Hepatocyte (in vitro differentiated cells): ENCODE measurements around the gene RAI1. TPM values are rescaled to one million over a fixed set of nuclear protein-coding genes. Genes with fewer than 3 reads are reported as not detected.

Experiments
- DNase-seq: peaks from one replicate; pipeline ENCODE4 v3.0.0-alpha.2; 2016; ENCODE audit warnings: low spot score
- H2AFZ ChIP-seq: fragments of 200-600 bp; sonication (generic); 2 replicates; pipeline ENCODE4 v1.6.0; 2016; ENCODE audit warnings: antibody characterized with exemption, mild to moderate bottlenecking
- H3K27ac ChIP-seq: fragments of 200-600 bp; sonication (generic); 2 replicates; pipeline ENCODE4 v1.5.1; 2016; ENCODE audit warnings: mild to moderate bottlenecking
- H3K27me3 ChIP-seq: fragments of 200-600 bp; sonication (generic); 2 replicates; pipeline ENCODE4 v1.6.1; 2016
- H3K36me3 ChIP-seq: fragments of 200-600 bp; sonication (generic); replicated peaks from 2 replicates; pipeline ENCODE4 v1.5.1; 2016; ENCODE audit warnings: low read depth; ENCODE audit not compliant: insufficient read depth
- H3K4me1 ChIP-seq: fragments of 200-600 bp; sonication (generic); 2 replicates; pipeline ENCODE4 v1.5.1; 2016; ENCODE audit warnings: mild to moderate bottlenecking, moderate library complexity; ENCODE audit not compliant: insufficient read depth
- H3K4me2 ChIP-seq: fragments of 200-600 bp; sonication (generic); 2 replicates; pipeline ENCODE4 v1.6.0; 2016
- H3K4me3 ChIP-seq: fragments of 200-600 bp; sonication (generic); 2 replicates; pipeline ENCODE4 v1.5.1; 2016; ENCODE audit warnings: mild to moderate bottlenecking
- H3K79me2 ChIP-seq: fragments of 200-600 bp; sonication (generic); 2 replicates; pipeline ENCODE4 v1.6.0; 2017; ENCODE audit warnings: mild to moderate bottlenecking
- H3K9me2 ChIP-seq: fragments of 200-600 bp; sonication (generic); replicated peaks from 2 replicates; pipeline ENCODE4 v1.6.0; 2017; ENCODE audit warnings: mild to moderate bottlenecking; ENCODE audit not compliant: insufficient read depth
- H3K9me3 ChIP-seq: fragments of 200-600 bp; sonication (generic); 2 replicates; pipeline ENCODE4 v1.5.1; 2016; ENCODE audit warnings: low read depth, mild to moderate bottlenecking
- H4K20me1 ChIP-seq: fragments of 200-600 bp; sonication (generic); 2 replicates; pipeline ENCODE4 v1.6.0; 2016; ENCODE audit warnings: mild to moderate bottlenecking; ENCODE audit not compliant: insufficient read depth, poor library complexity, severe bottlenecking
- EZH2 ChIP-seq: fragments of 200-600 bp; sonication (generic); IDR thresholded peaks from 2 replicates; pipeline ENCODE4 v1.6.1; 2016; ENCODE audit warnings: antibody characterized with exemption, mild to moderate bottlenecking, borderline replicate concordance
- EZH2phosphoT487 ChIP-seq: fragments of 200-600 bp; sonication (generic); IDR thresholded peaks from one replicate; pipeline ENCODE4 v1.6.1; 2018; ENCODE audit warnings: antibody characterized with exemption, mild to moderate bottlenecking, low read depth, moderate library complexity; ENCODE audit not compliant: unreplicated experiment, severe bottlenecking
- WGBS: methylation state at CpG from one replicate; pipeline ENCODE4 v1.1.6; 2016; ENCODE audit warnings: low lambda C conversion rate; ENCODE audit errors: missing lambda C conversion rate; 5-methylcytosine and 5-hydroxymethylcytosine counted together
- polyA plus RNA-seq: library from polyadenylated mRNA; unstranded; fragments of >200 nt; fragmentation: Nextera tagmentation; extraction: Ambion mirVana; gene quantifications from 2 replicates; pipeline ENCODE4 v1.2.1, GENCODE V29; 2016
- total RNA-seq: library from RNA; depleted of rRNA; stranded (reverse); fragments of >200 nt; gene quantifications from 2 replicates; pipeline ENCODE4 v1.2.3, GENCODE V29; 2014
- TF ChIP-seq, protein P1 (sequence below): fragments of 200-600 bp; sonication (generic); IDR thresholded peaks from 2 replicates; pipeline ENCODE4 v1.5.1; 2016; ENCODE audit warnings: antibody characterized with exemption, mild to moderate bottlenecking; ENCODE audit not compliant: poor library complexity

RAI1 gene
- total and polyA plus RNA-seq, 2 experiments from 2014 or later: 20.2 to 23.8 TPM

GRCh38 chr17:17708295-17708694 is 27.0 kb downstream of the RAI1 start:
- Histone ChIP-seq H3K27me3 (no peaks in the 10 kb centered on the region), H3K27ac (peak overlapping the region; percentile 89), H3K9me3 (no peaks in the 10 kb centered on the region), H3K4me1 (peaks cover 59% of the 10 kb centered on the region), H3K4me2 (no peak overlapping the region), H3K36me3 (no peaks in the 10 kb centered on the region), H3K4me3 (no peak overlapping the region), H4K20me1 (peaks cover 7% of the 10 kb centered on the region), H3K79me2 (peaks cover 90% of the 10 kb centered on the region), H3K9me2 (no peaks in the 10 kb centered on the region), H2AFZ (no peak overlapping the region)
- DNase-seq: no peak
- TF ChIP-seq, protein P1, sequence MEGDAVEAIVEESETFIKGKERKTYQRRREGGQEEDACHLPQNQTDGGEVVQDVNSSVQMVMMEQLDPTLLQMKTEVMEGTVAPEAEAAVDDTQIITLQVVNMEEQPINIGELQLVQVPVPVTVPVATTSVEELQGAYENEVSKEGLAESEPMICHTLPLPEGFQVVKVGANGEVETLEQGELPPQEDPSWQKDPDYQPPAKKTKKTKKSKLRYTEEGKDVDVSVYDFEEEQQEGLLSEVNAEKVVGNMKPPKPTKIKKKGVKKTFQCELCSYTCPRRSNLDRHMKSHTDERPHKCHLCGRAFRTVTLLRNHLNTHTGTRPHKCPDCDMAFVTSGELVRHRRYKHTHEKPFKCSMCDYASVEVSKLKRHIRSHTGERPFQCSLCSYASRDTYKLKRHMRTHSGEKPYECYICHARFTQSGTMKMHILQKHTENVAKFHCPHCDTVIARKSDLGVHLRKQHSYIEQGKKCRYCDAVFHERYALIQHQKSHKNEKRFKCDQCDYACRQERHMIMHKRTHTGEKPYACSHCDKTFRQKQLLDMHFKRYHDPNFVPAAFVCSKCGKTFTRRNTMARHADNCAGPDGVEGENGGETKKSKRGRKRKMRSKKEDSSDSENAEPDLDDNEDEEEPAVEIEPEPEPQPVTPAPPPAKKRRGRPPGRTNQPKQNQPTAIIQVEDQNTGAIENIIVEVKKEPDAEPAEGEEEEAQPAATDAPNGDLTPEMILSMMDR: no peak
- TF ChIP-seq EZH2: no peak
- no peak for TF ChIP-seq EZH2phosphoT487

GRCh38 chr17:17708816-17709215 is 27.6 kb downstream of the RAI1 start:
- TF ChIP-seq, protein P1: no peak
- no peak for TF ChIP-seq EZH2phosphoT487
- TF ChIP-seq EZH2: no peak
- peak overlapping the region; percentile 89 for H3K27ac ChIP-seq
- H3K9me2 ChIP-seq: no peaks in the 10 kb centered on the region
- H3K79me2 ChIP-seq: peaks cover 90% of the 10 kb centered on the region
- no peak overlapping the region for H3K4me3 ChIP-seq
- peaks cover 63% of the 10 kb centered on the region for H3K4me1 ChIP-seq
- no peaks in the 10 kb centered on the region for H3K9me3 ChIP-seq
- no peaks in the 10 kb centered on the region for H3K27me3 ChIP-seq
- no peak overlapping the region for H2AFZ ChIP-seq
- 95% methylated on average over 9 of the region's 9 CpGs for WGBS
- H4K20me1 ChIP-seq: peaks cover 5% of the 10 kb centered on the region
- no peaks in the 10 kb centered on the region for H3K36me3 ChIP-seq
- DNase-seq: no peak
- no peak overlapping the region for H3K4me2 ChIP-seq

DNA sequence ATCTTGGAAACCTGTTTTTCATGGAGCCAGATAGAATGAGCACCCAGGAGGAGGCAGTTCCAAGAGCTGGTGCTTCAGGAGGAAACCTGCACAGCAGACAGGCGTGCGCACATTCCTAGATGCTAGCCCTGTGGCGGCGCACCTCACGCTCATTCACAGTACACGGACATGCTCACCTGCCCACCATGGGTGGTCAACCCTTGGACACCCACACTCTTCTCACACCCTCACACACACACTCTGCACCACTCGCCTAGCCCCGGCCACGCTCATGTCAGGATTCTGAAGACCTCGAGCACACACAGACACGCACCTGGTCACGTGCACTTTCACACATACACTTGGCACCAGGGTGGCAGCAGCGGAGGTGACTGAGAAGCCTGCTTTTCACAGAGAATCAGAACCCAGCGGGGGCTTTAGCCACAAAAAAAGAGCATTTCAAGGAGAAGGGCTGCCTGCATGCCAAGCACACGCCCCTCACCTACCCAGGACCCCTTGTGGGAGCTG is 28.6 kb downstream of the RAI1 start:
- Histone ChIP-seq H3K27ac (peak overlapping the region; percentile 89), H3K4me2 (no peak overlapping the region), H3K36me3 (no peaks in the 10 kb centered on the region), H3K4me1 (peaks cover 71% of the 10 kb centered on the region), H3K4me3 (no peak overlapping the region), H4K20me1 (peaks cover 10% of the 10 kb centered on the region), H3K27me3 (no peaks in the 10 kb centered on the region), H3K79me2 (peaks cover 90% of the 10 kb centered on the region), H3K9me3 (no peaks in the 10 kb centered on the region), H2AFZ (no peak overlapping the region), H3K9me2 (no peaks in the 10 kb centered on the region)
- WGBS: 83% methylated on average over 15 of the region's 15 CpGs
- TF ChIP-seq EZH2phosphoT487 (no peak), EZH2 (no peak)
- TF ChIP-seq, protein P1: no peak
- DNase-seq: no peak

DNA sequence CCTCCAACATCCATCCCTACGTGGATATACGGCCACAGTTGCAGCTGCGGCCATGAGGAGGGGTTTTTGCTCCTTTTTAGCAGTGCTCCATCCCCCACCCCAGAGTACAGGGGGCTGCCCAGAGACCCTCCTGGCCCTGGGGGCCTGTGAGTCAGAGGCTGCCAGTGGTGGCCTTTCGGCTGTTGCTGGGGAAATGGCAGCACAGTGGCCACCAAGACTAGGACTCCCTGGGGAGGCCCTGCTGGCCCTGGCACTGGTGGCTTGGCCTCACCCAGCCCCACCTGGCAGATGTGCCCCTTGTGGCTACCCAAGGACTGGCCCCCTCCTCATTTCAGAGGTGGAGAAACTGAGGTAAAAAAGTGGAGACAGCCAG is 29.1 kb downstream of the RAI1 start:
- Histone ChIP-seq H3K27ac (peak overlapping the region; percentile 89), H3K79me2 (peaks cover 90% of the 10 kb centered on the region), H3K9me2 (no peaks in the 10 kb centered on the region), H3K36me3 (no peaks in the 10 kb centered on the region), H3K27me3 (no peaks in the 10 kb centered on the region), H3K4me2 (peak overlapping the region; percentile 42), H3K4me3 (no peak overlapping the region), H2AFZ (no peak overlapping the region), H3K9me3 (no peaks in the 10 kb centered on the region), H3K4me1 (peaks cover 71% of the 10 kb centered on the region), H4K20me1 (peaks cover 13% of the 10 kb centered on the region)
- no peak for DNase-seq
- TF ChIP-seq EZH2phosphoT487 (no peak), EZH2 (no peak)
- TF ChIP-seq, protein P1: no peak
- 84% methylated on average over 4 of the region's 4 CpGs for WGBS
